CD4-positive, alpha-beta T cell (primary cell): Measurements from ENCODE around the gene AIFM1. TPM values are rescaled to one million over a fixed set of nuclear protein-coding genes. Genes with fewer than 3 reads are reported as not detected.

Source experiments
- ATAC-seq: fragments of 200-7000 bp; cut with Tn5 transposase; one replicate; pipeline ENCODE4 v1.10.0; 2022; ENCODE audit warnings: mild to moderate bottlenecking; ENCODE audit not compliant: poor library complexity
- CTCF ChIA-PET: fragments of 350-600 bp; sonication (Branson Sonifier 250); formaldehyde crosslinking; loops from one replicate; lab custom pipeline; 2021; ENCODE audit warnings: antibody characterized with exemption, inconsistent platforms; lab: Charles Lee
- POLR2A ChIA-PET: fragments of 350-600 bp; sonication (Branson Sonifier 250); formaldehyde crosslinking; loops from one replicate; lab custom pipeline; 2021; ENCODE audit warnings: antibody characterized with exemption, inconsistent platforms; lab: Charles Lee
- DNase-seq, 14 experiments: peaks; one replicate each; pipeline ENCODE4 v3.0.0-alpha.2; 2013 to 2020; ENCODE audit warnings: mixed read lengths in 2 of 14
- H3K27ac ChIP-seq, 2 donors: one replicate each; pipeline versions ENCODE4 v1.5.1 to v1.7.0; 2013; ENCODE audit warnings: low read length in 2 of 2, low read depth in 1 of 2, mild to moderate bottlenecking in 1 of 2
- H3K27me3 ChIP-seq, 2 experiments: 1 replicate in 1 of 2; 2 replicates in 1 of 2; pipeline versions ENCODE4 v1.6.1 to v1.7.0; 2013; ENCODE audit warnings: low read length in 2 of 2, control low read depth in 1 of 2, mild to moderate bottlenecking in 1 of 2, moderate library complexity in 1 of 2; ENCODE audit not compliant: insufficient read depth in 2 of 2, control insufficient read depth in 1 of 2
- H3K36me3 ChIP-seq: one replicate; pipeline ENCODE4 v1.6.1; 2013; ENCODE audit warnings: low read length, control low read depth; ENCODE audit not compliant: insufficient read depth
- H3K4me1 ChIP-seq: one replicate; pipeline ENCODE4 v1.6.1; 2013; ENCODE audit warnings: low read length, control low read depth; ENCODE audit not compliant: insufficient read depth
- H3K4me3 ChIP-seq: one replicate; pipeline ENCODE4 v1.5.1; 2013; ENCODE audit warnings: mild to moderate bottlenecking, low read length, moderate library complexity
- H3K9me3 ChIP-seq, 2 experiments: 1 replicate in 1 of 2; 2 replicates in 1 of 2; pipeline versions ENCODE4 v1.6.1 to v1.7.0; 2013; ENCODE audit warnings: low read length in 2 of 2, mild to moderate bottlenecking in 2 of 2, control low read depth in 1 of 2, moderate library complexity in 1 of 2; ENCODE audit not compliant: control insufficient read depth in 1 of 2, insufficient read depth in 1 of 2
- H3K27ac Mint-ChIP-seq: one replicate; pipeline ENCODE4 v1.8.0; 2020; ENCODE audit warnings: mixed read lengths
- H3K27me3 Mint-ChIP-seq: one replicate; pipeline ENCODE4 v1.8.0; 2021; ENCODE audit warnings: mixed read lengths
- H3K36me3 Mint-ChIP-seq: one replicate; pipeline ENCODE4 v1.8.0; 2021; ENCODE audit warnings: low read depth, mixed read lengths
- H3K4me1 Mint-ChIP-seq: one replicate; pipeline ENCODE4 v1.8.0; 2021; ENCODE audit warnings: low read depth, mixed read lengths
- H3K4me3 Mint-ChIP-seq: one replicate; pipeline ENCODE4 v1.8.0; 2020; ENCODE audit warnings: mild to moderate bottlenecking, mixed read lengths
- H3K9me3 Mint-ChIP-seq: one replicate; pipeline ENCODE4 v1.8.0; 2020; ENCODE audit warnings: mixed read lengths
- CTCF ChIP-seq: fragments of 200-600 bp; IDR thresholded peaks from one replicate; pipeline ENCODE4 v1.8.0; 2022; ENCODE audit warnings: antibody characterized with exemption, mild to moderate bottlenecking
- intact Hi-C, 2 experiments: fragments of 100-400 bp; cut with DNase I in 1 of 2; cut with micrococcal nuclease in 1 of 2; formaldehyde crosslinking; loops; one replicate each; pipeline versions ENCODE4 v1.15.1 to v1.9.0; 2023 to 2025; cut with DNase I, micrococcal nuclease
- total RNA-seq, 174 experiments: library from RNA in 2 of 174; stranded (reverse) in 2 of 174; gene quantifications; one replicate each; pipeline ENCODE4 v1.2.3 and lab custom pipeline; 2021 to 2026

Gene AIFM1
- total RNA-seq, 2 experiments from 2014 or later = 6.1 to 6.4 TPM

GRCh38 chrX:130120746-130121504 lies 44.7 kb downstream of the AIFM1 start:
- CTCF ChIA-PET = interaction anchor here (0.7 to 5.7 kb wide), 17 partner anchors 10 to 225 kb away, joined by 3 to 76 read pairs (median 4); partner anchors contain the start of genes AIFM1 and ELF4
- peaks cover 5% of the 10 kb centered on the region for H3K36me3 ChIP-seq
- Mint-ChIP-seq H3K27me3 (no peaks in the 10 kb centered on the region), H3K27ac (no peak overlapping the region), H3K4me1 (peaks cover 5% of the 10 kb centered on the region), H3K9me3 (no peaks in the 10 kb centered on the region), H3K4me3 (peak overlapping the region; percentile 56), H3K36me3 (no peaks in the 10 kb centered on the region)
- intact Hi-C loops = loop anchor here (1.0 to 5.0 kb wide), 4 partner anchors 39 to 72 kb away; no protein-coding TSS in a partner anchor
- peak; percentile 89 for ATAC-seq
- DNase-seq = peak; percentile 39 to 83 (median 58)
- TF ChIP-seq CTCF = peak; percentile 71
- H3K4me3 ChIP-seq = peak overlapping the region; percentile 56
- no peak overlapping the region for H3K27ac ChIP-seq
- H3K4me1 ChIP-seq = peaks cover 31% of the 10 kb centered on the region
- H3K27me3 ChIP-seq = no peaks in the 10 kb centered on the region
- H3K9me3 ChIP-seq = no peaks in the 10 kb centered on the region
- POLR2A ChIA-PET = interaction anchor here (0.9 to 1.8 kb wide), 6 partner anchors 12 to 41 kb away, joined by 3 to 7 read pairs (median 4); no protein-coding TSS in a partner anchor

- CTCF ChIA-PET = interaction anchor here (0.7 to 5.7 kb wide), 14 partner anchors 10 to 74 kb away, joined by 3 to 76 read pairs (median 4); partner anchors contain the start of genes AIFM1 and ELF4
- Mint-ChIP-seq H3K9me3 (no peaks in the 10 kb centered on the region), H3K4me1 (peaks cover 5% of the 10 kb centered on the region), H3K27me3 (no peaks in the 10 kb centered on the region), H3K36me3 (no peaks in the 10 kb centered on the region), H3K4me3 (peak overlapping the region; percentile 30), H3K27ac (no peak overlapping the region)
- intact Hi-C loops = loop anchor here (1.0 to 5.0 kb wide), 4 partner anchors 38 to 72 kb away; no protein-coding TSS in a partner anchor
- Histone ChIP-seq H3K27me3 (no peaks in the 10 kb centered on the region), H3K27ac (no peak overlapping the region), H3K36me3 (peaks cover 3% of the 10 kb centered on the region), H3K4me3 (peak overlapping the region; percentile 56), H3K9me3 (no peaks in the 10 kb centered on the region), H3K4me1 (peaks cover 31% of the 10 kb centered on the region)
- DNase-seq (peak in 2 of 14 experiments; percentile 1 to 9), ATAC-seq (peak; percentile 43)
- POLR2A ChIA-PET = interaction anchor here (0.9 to 1.9 kb wide), 7 partner anchors 11 to 41 kb away, joined by 3 to 9 read pairs (median 4); no protein-coding TSS in a partner anchor
- TF ChIP-seq CTCF = no peak
These were observed 45.3 kb downstream of the AIFM1 start for GRCh38 chrX:130120321-130120731.

- peaks cover 31% of the 10 kb centered on the region for H3K4me1 ChIP-seq
- H3K27me3 Mint-ChIP-seq = no peaks in the 10 kb centered on the region
- DNase-seq (no peak), ATAC-seq (no peak)
- H3K4me3 Mint-ChIP-seq = peak overlapping the region; percentile 56
- POLR2A ChIA-PET = interaction anchor here (1.2 to 1.9 kb wide), 3 partner anchors 27 to 37 kb away, joined by 3 to 9 read pairs (median 3); no protein-coding TSS in a partner anchor
- intact Hi-C loops = no loop called here
- no peak overlapping the region for H3K4me3 ChIP-seq
- H3K9me3 ChIP-seq = no peaks in the 10 kb centered on the region
- peaks cover 5% of the 10 kb centered on the region for H3K4me1 Mint-ChIP-seq
- no peak overlapping the region for H3K27ac ChIP-seq
- no peaks in the 10 kb centered on the region for H3K36me3 ChIP-seq
- H3K27me3 ChIP-seq = no peaks in the 10 kb centered on the region
- no peaks in the 10 kb centered on the region for H3K36me3 Mint-ChIP-seq
- H3K9me3 Mint-ChIP-seq = no peaks in the 10 kb centered on the region
- CTCF ChIA-PET = interaction anchor here (0.8 to 5.7 kb wide), 3 partner anchors 18 to 38 kb away, joined by 3 to 76 read pairs (median 19); no protein-coding TSS in a partner anchor
- H3K27ac Mint-ChIP-seq = no peak overlapping the region
- TF ChIP-seq CTCF = no peak
These were observed 46.2 kb downstream of the AIFM1 start for GRCh38 chrX:130119312-130119898.
